Neuronal stem cell (in vitro differentiated cells): ENCODE results near the gene TXNDC12.
"Not testable (repeated sequence)": the region's sequence is repeated elsewhere in the genome, so short reads cannot be mapped to it uniquely, and the experiment has no call there.

ENCODE experiments used
- DNase-seq: peaks from one replicate; pipeline ENCODE4 v3.0.0-alpha.2; 2013; ENCODE audit warnings: low spot score
- H2AFZ ChIP-seq: one replicate; pipeline ENCODE4 v1.6.1; 2013; ENCODE audit warnings: mild to moderate bottlenecking, low read length, inconsistent platforms
- H2AK5ac ChIP-seq: 2 replicates; pipeline ENCODE4 v1.6.1; 2013; ENCODE audit warnings: low read depth, mild to moderate bottlenecking, inconsistent platforms, low read length, moderate library complexity, mixed read lengths
- H2BK120ac ChIP-seq: 2 replicates; pipeline ENCODE4 v1.6.1; 2013; ENCODE audit warnings: low read depth, mild to moderate bottlenecking, inconsistent platforms, low read length, moderate library complexity, mixed read lengths
- H2BK12ac ChIP-seq: one replicate; pipeline ENCODE4 v1.6.1; 2013; ENCODE audit warnings: low read length, inconsistent platforms
- H2BK15ac ChIP-seq: 2 replicates; pipeline ENCODE4 v1.6.1; 2013; ENCODE audit warnings: mild to moderate bottlenecking, low read length, inconsistent platforms, mixed read lengths
- H2BK5ac ChIP-seq: one replicate; pipeline ENCODE4 v1.6.1; 2013; ENCODE audit warnings: inconsistent platforms, mild to moderate bottlenecking, low read length, moderate library complexity
- H3K14ac ChIP-seq: one replicate; pipeline ENCODE4 v1.6.1; 2013; ENCODE audit warnings: low read length, inconsistent platforms
- H3K18ac ChIP-seq: 2 replicates; pipeline ENCODE4 v1.6.1; 2013; ENCODE audit warnings: low read length, inconsistent platforms
- H3K23ac ChIP-seq: 2 replicates; pipeline ENCODE4 v1.6.1; 2013; ENCODE audit warnings: low read depth, mild to moderate bottlenecking, mixed read lengths, low read length, inconsistent platforms; ENCODE audit not compliant: poor library complexity
- H3K27ac ChIP-seq: replicated peaks from 3 replicates; pipeline ENCODE4 v1.5.1; 2013; ENCODE audit warnings: low read length, inconsistent platforms
- H3K27me3 ChIP-seq, 3 experiments: 2 replicates each; pipeline ENCODE4 v1.6.1; 2013; ENCODE audit warnings: low read length in 3 of 3, mild to moderate bottlenecking in 2 of 3, inconsistent platforms in 1 of 3, low read depth in 1 of 3, mixed read lengths in 1 of 3, moderate library complexity in 1 of 3; ENCODE audit not compliant: control insufficient read depth in 3 of 3, insufficient read depth in 3 of 3
- H3K36me3 ChIP-seq, 2 donors: replicated peaks in 1 of 2; 2 replicates each; pipeline ENCODE4 v1.6.1; 2013; ENCODE audit warnings: low read length in 2 of 2; ENCODE audit not compliant: control insufficient read depth in 2 of 2, insufficient read depth in 2 of 2
- H3K4ac ChIP-seq: 2 replicates; pipeline ENCODE4 v1.6.1; 2013; ENCODE audit warnings: inconsistent platforms, mild to moderate bottlenecking, low read length, moderate library complexity
- H3K4me1 ChIP-seq, 2 donors: 1 replicate in 1 of 2; 2 replicates in 1 of 2; pipeline ENCODE4 v1.6.1; 2013; ENCODE audit warnings: low read length in 2 of 2, low read depth in 1 of 2; ENCODE audit not compliant: control insufficient read depth in 2 of 2, insufficient read depth in 1 of 2
- H3K4me2 ChIP-seq: one replicate; pipeline ENCODE4 v1.6.1; 2013; ENCODE audit warnings: mild to moderate bottlenecking, low read length, inconsistent platforms; ENCODE audit not compliant: insufficient read depth, poor library complexity, severe bottlenecking
- H3K4me3 ChIP-seq, 2 donors: 2 replicates each; pipeline ENCODE4 v1.5.1; 2013; ENCODE audit warnings: low read length in 2 of 2, mild to moderate bottlenecking in 2 of 2, inconsistent platforms in 1 of 2, moderate library complexity in 1 of 2
- H3K79me1 ChIP-seq: one replicate; pipeline ENCODE4 v1.6.1; 2013; ENCODE audit warnings: low read depth, mild to moderate bottlenecking, inconsistent platforms, low read length, moderate library complexity
- H3K9ac ChIP-seq: one replicate; pipeline ENCODE4 v1.6.1; 2013; ENCODE audit warnings: mild to moderate bottlenecking, low read depth, low read length, inconsistent platforms; ENCODE audit not compliant: poor library complexity
- H3K9me3 ChIP-seq, 2 donors: replicated peaks in 1 of 2; 2 replicates each; pipeline versions ENCODE3 to v1.6.1; 2013; ENCODE audit warnings: low read length in 2 of 2, mild to moderate bottlenecking in 2 of 2, inconsistent platforms in 1 of 2, low read depth in 1 of 2, mixed read lengths in 1 of 2, moderate library complexity in 1 of 2; ENCODE audit not compliant: control insufficient read depth in 2 of 2, insufficient read depth in 1 of 2
- H4K8ac ChIP-seq: one replicate; pipeline ENCODE4 v1.6.1; 2013; ENCODE audit warnings: low read depth, mild to moderate bottlenecking, inconsistent platforms, low read length, moderate library complexity
- H4K91ac ChIP-seq: one replicate; pipeline ENCODE4 v1.6.1; 2013; ENCODE audit warnings: low read length, low read depth, mild to moderate bottlenecking, inconsistent platforms; ENCODE audit not compliant: poor library complexity
- WGBS, 2 donors: extraction: QIAGEN DNeasy Blood & Tissue Kit; methylation state at CpG; one replicate each; pipeline ENCODE4 v1.1.7; 2013; ENCODE audit warnings: missing lambda C conversion rate in 2 of 2, mixed read lengths in 1 of 2; ENCODE audit not compliant: insufficient read length in 2 of 2, insufficient replicate concordance in 1 of 2; ENCODE audit errors: extremely low coverage in 2 of 2; 5-methylcytosine and 5-hydroxymethylcytosine counted together

The TXNDC12 gene

DNA sequence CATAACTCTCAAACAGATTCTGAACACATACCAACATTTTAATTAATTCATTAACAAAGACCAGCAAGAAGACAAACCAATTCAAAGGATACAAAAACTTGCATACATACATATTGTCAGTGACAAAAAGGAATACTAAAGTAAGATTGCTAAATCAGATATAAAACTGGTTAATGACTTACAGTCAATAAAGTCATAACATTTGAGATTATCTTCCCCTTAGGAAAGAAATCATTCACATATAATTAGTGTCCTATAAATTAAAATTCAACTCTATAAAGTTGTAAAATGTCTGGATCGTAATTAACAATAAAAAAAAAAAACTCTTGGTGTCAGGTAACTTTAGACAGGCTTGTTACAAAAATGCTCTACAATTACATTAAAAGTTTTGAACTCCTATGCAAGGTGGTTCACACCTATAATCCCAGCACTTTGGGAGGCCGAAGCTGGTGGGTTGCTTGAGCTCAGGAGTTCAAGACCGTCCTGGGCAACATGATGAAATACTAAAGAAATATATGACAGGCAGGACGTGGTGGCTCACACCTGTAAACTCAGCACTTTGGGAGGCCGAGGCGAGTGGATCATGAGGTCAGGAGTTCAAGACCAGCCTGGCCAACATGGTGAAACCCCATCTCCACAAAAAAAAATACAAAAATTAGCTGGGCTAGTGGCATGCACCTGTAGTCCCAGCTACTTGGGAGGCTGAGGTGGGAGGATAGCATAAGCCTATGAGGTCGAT is 46.8 kb downstream of the TXNDC12 start:
- WGBS, 2 donors = no CpG with 5 or more reads among the region's 7 CpGs
- H3K18ac ChIP-seq = no peak overlapping the region
- H4K91ac ChIP-seq = no peak overlapping the region
- no peak overlapping the region for H2AFZ ChIP-seq
- no peak overlapping the region for H2BK5ac ChIP-seq
- no peak overlapping the region for H3K14ac ChIP-seq
- H3K9me3 ChIP-seq = no peaks in the 10 kb centered on the region
- H3K4me2 ChIP-seq = no peak overlapping the region
- no peak overlapping the region for H2BK120ac ChIP-seq
- H3K23ac ChIP-seq = no peak overlapping the region
- no peak overlapping the region for H2BK12ac ChIP-seq
- H3K27ac ChIP-seq = no peak overlapping the region
- H2AK5ac ChIP-seq = peak overlapping the region; percentile 46
- no peak overlapping the region for H3K9ac ChIP-seq
- H2BK15ac ChIP-seq = no peak overlapping the region
- no peaks in the 10 kb centered on the region for H3K79me1 ChIP-seq
- H3K36me3 ChIP-seq = no peaks in the 10 kb centered on the region
- H3K4ac ChIP-seq = no peak overlapping the region
- no peak overlapping the region for H4K8ac ChIP-seq
- peaks cover 5 to 10% of the 10 kb centered on the region in 2 donors for H3K4me1 ChIP-seq
- no peak overlapping the region for H3K4me3 ChIP-seq
- no peak for DNase-seq
- H3K27me3 ChIP-seq = peaks cover 0 to 13% (median 0%) of the 10 kb centered on the region in 3 experiments

DNA sequence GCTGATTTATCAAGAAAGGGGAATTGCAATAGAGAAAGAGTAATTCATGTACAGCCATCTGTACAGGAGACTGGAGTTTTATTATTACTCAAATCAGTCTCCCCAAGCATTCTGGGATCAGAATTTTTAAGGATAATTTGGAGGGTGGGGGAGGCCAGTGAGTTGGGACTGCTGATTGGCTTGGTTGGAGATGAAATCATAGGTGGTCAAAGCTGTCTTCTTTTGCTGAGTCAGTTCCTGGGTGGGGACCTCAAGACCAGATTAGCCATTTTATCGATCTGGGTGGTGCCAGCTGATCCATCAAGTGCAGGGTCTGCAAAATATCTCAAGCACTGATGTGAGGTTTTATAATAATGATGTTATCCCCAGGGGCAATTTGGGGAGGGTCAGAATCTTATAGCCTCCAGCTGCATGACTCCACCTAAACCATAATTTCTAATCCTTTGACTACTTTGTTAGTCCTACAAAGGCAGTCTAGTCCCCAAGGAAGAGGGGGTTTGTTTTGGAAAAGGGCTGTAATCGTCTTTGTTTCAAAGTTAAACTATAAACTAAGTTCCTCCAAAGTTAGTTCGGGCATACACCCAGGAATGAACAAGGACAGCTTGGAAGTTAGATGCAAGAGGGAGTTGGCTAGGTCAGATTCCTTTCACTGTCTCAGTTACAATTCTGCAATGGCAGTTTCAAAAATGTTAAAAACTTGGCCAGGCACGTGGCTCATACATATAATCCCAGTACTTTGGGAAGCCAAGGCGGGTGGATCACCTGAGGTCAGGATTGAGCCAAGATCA is 47.6 kb downstream of the TXNDC12 start:
- Histone ChIP-seq H2AK5ac (no peak overlapping the region), H3K27me3 (peaks cover 0 to 13% (median 0%) of the 10 kb centered on the region in 3 experiments), H3K14ac (no peak overlapping the region), H2AFZ (no peak overlapping the region), H4K91ac (no peak overlapping the region), H4K8ac (no peak overlapping the region), H2BK5ac (no peak overlapping the region), H2BK12ac (no peak overlapping the region), H2BK120ac (no peak overlapping the region), H3K27ac (no peak overlapping the region), H3K4me1 (peaks cover 5 to 10% of the 10 kb centered on the region in 2 donors), H2BK15ac (no peak overlapping the region), H3K9ac (no peak overlapping the region), H3K23ac (no peak overlapping the region), H3K9me3 (no peaks in the 10 kb centered on the region), H3K4me3 (no peak overlapping the region), H3K4ac (no peak overlapping the region), H3K79me1 (no peaks in the 10 kb centered on the region), H3K18ac (no peak overlapping the region), H3K36me3 (no peaks in the 10 kb centered on the region), H3K4me2 (no peak overlapping the region)
- DNase-seq = no peak
- no CpG with 5 or more reads among the region's 5 CpGs for WGBS, 2 donors

GRCh38 chr1:52006081-52006553 is 48.9 kb downstream of the TXNDC12 start:
- WGBS, 2 donors = no CpG with 5 or more reads among the region's 5 CpGs
- H3K9me3 ChIP-seq, H4K8ac ChIP-seq: not testable (repeated sequence)

DNA sequence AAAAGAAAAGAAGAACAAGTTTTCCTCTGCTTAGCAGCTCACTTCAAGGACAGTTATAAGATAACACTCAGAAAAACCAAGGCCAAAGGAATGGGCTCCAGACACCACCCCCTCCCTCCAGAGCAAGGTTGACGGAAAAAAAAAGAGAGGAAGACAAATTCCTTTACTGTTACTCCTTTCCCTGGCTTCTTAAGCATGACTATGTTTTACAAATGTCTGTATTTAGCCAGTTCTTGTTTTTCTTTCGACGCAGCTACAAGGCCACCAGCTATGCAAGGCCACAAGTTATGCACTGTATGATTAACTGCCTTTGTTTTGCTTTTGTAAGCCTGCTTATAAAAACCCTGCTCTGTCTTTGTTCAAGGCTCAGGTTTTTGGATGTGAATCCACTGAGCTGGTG is 49.4 kb downstream of the TXNDC12 start:
- not testable (repeated sequence) for H2BK15ac ChIP-seq, H2BK120ac ChIP-seq, H3K4me2 ChIP-seq, H2AK5ac ChIP-seq, H3K4ac ChIP-seq, H3K23ac ChIP-seq, H3K14ac ChIP-seq, H4K91ac ChIP-seq, H3K36me3 ChIP-seq, DNase-seq, H2BK5ac ChIP-seq, H3K79me1 ChIP-seq, H3K4me3 ChIP-seq, H3K18ac ChIP-seq, H2BK12ac ChIP-seq, H3K4me1 ChIP-seq, H4K8ac ChIP-seq, H3K9ac ChIP-seq, H3K9me3 ChIP-seq, H2AFZ ChIP-seq
- no CpG with 5 or more reads among the region's 3 CpGs for WGBS, 2 donors
- Histone ChIP-seq H3K27me3 (peaks cover 0 to 17% (median 0%) of the 10 kb centered on the region in 3 experiments), H3K27ac (peak overlapping the region; percentile 64)

More at GRCh38 chr1:52006081-52006553, 48.9 kb downstream of the TXNDC12 start:
- H3K4me2 ChIP-seq, H3K79me1 ChIP-seq, H3K4me3 ChIP-seq, H2BK12ac ChIP-seq, H4K91ac ChIP-seq, H2AK5ac ChIP-seq, H2BK15ac ChIP-seq, H3K4me1 ChIP-seq, H3K36me3 ChIP-seq, H3K14ac ChIP-seq, DNase-seq, H2BK120ac ChIP-seq, H2BK5ac ChIP-seq, H3K23ac ChIP-seq, H3K9ac ChIP-seq, H3K4ac ChIP-seq: not testable (repeated sequence)
- Histone ChIP-seq H3K27me3 (peaks cover 0 to 13% (median 0%) of the 10 kb centered on the region in 3 experiments), H3K27ac (peak overlapping the region; percentile 64), H2AFZ (peak overlapping the region; percentile 43), H3K18ac (peak overlapping the region; percentile 20)
